SK-N-MC (cell line): Measurements from ENCODE around the gene CAMK4.

Experiments
- DNase-seq: peaks from one replicate; pipeline ENCODE4 v3.0.0-alpha.2; 2011; ENCODE audit warnings: low read depth, low spot score
- H3K27ac ChIP-seq: fragments of 200-600 bp; sonication (generic); 2 replicates; pipeline ENCODE4 v1.5.1; 2016; ENCODE audit warnings: mixed run types
- H3K36me3 ChIP-seq: fragments of 200-600 bp; sonication (generic); 2 replicates; pipeline ENCODE4 v1.6.1; 2017; ENCODE audit warnings: antibody characterized with exemption, low read length, mixed read lengths; ENCODE audit not compliant: insufficient read depth
- H3K4me3 ChIP-seq: fragments of 200-600 bp; sonication (generic); 2 replicates; pipeline ENCODE4 v1.5.1; 2016
- H3K9ac ChIP-seq: fragments of 200-600 bp; sonication (generic); 2 replicates; pipeline ENCODE4 v1.8.0; 2017; ENCODE audit warnings: mixed run types, mixed read lengths; ENCODE audit not compliant: insufficient read length
- H3K9me3 ChIP-seq: fragments of 200-600 bp; sonication (generic); 2 replicates; pipeline ENCODE4 v1.6.1; 2017; ENCODE audit warnings: low read depth, mild to moderate bottlenecking, antibody characterized with exemption, low read length, moderate library complexity, mixed read lengths
- EZH2 ChIP-seq: fragments of 200-600 bp; sonication (generic); IDR thresholded peaks from one replicate; pipeline ENCODE4 v1.6.1; 2017; ENCODE audit warnings: antibody characterized with exemption
- FOXP2 ChIP-seq: optimal IDR thresholded peaks from 2 replicates; pipeline ENCODE3; 2011; ENCODE audit warnings: mild to moderate bottlenecking, moderate library complexity; ENCODE audit not compliant: insufficient read depth; ENCODE audit errors: extremely low read length, control extremely low read depth
- POLR2AphosphoS5 ChIP-seq: IDR thresholded peaks from 2 replicates; pipeline ENCODE4 v1.6.1; 2012; ENCODE audit warnings: mild to moderate bottlenecking, low read depth, low read length, borderline replicate concordance

Gene CAMK4

DNA sequence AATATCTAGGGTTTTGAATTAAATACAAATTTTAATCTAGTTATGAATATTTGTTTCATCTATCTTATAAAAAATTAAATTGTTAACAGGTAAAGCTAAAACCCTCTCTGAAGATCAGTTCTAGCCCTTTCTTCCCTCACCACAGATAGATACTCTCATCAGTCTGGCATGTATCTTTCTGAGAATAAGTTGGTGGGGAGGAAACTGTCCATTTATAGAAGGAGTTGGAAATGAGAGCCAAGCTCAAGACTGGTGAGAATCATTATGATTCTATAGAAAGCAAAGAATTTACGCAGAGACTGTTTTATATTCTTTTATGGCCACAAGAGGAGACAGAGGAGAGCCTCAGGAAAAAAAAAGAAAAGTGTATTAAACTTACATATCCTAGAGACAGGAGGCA lies 229.1 kb downstream of the CAMK4 start:
- Histone ChIP-seq H3K9me3 (no peaks in the 10 kb centered on the region), H3K9ac (no peak overlapping the region), H3K36me3 (no peaks in the 10 kb centered on the region), H3K27ac (no peak overlapping the region), H3K4me3 (no peak overlapping the region; the same call in 1 of the 2 replicates)
- no peak for DNase-seq
- TF ChIP-seq FOXP2 (no peak), POLR2AphosphoS5 (no peak), EZH2 (no peak)

DNA sequence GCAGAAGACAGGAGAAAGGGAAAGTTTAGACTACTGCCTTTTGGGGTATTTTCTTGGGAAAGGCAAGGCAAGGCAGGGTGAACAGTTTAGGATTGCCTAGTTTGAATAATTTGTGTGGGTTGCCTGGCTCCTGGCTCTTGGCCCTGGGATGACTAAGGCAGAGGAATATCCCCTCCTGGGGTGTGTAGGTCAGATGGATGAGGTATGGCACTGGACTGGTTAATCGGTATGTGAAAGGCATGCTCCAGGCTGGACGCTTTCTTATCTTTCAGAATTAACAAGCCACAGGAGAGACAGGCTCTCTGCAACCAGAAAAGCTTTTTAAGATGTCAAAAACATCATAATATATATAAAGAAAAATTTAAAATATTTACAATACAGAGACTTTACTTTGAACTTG lies 229.6 kb downstream of the CAMK4 start:
- Histone ChIP-seq H3K36me3 (no peaks in the 10 kb centered on the region), H3K4me3 (no peak overlapping the region; the same call in 1 of the 2 replicates), H3K9me3 (no peaks in the 10 kb centered on the region), H3K9ac (no peak overlapping the region), H3K27ac (no peak overlapping the region)
- TF ChIP-seq FOXP2 (no peak), POLR2AphosphoS5 (no peak), EZH2 (no peak)
- DNase-seq: no peak

DNA sequence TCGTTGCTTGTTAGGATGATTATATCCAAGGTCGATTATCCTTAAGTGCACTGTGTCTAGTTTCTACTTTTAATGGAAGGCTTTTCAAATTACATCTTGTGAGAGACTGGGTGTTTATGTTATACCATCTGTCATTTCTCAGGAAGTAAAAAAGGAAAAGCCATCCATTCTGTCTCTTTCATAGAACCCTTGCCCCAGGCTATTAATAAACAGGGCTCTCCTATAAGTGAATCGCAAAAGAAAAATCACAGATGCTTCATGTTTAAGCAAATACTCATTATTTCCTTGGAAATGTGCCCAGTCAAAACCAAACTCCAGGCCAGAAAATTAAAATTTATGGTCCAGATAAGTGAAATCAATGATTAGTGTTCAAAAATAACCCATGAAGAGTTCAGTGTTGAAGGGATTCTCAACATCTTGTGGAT lies 230.0 kb downstream of the CAMK4 start:
- TF ChIP-seq EZH2 (no peak), POLR2AphosphoS5 (peak; percentile 56; the same call in 1 of the 2 replicates)
- H3K4me3 ChIP-seq: peak overlapping the region; percentile 43; the same call in 1 of the 2 replicates
- peak; percentile 97 for DNase-seq
- H3K27ac ChIP-seq: peak overlapping the region; percentile 43; the same call in 1 of the 2 replicates
- no peak overlapping the region for H3K9ac ChIP-seq
- no peaks in the 10 kb centered on the region for H3K9me3 ChIP-seq
- H3K36me3 ChIP-seq: no peaks in the 10 kb centered on the region

DNA sequence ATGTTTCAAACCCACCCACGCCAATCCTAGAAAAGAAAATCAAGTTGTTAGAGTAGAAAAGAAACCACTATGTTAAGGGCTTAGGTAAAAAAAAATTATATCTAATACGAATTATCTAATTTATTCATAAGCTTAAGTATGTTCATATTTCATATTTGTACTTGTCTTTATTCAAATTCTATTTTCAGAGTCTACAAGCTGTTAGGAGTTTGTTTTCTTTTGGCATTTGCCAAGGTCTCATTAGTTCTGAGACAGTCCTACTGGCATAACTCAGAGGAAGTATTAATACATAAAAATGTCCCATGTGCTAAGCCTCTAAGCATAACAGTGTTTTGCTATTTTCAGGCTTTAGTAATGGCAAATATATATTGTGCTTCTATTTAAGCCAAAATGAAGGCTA lies 230.6 kb downstream of the CAMK4 start:
- H3K4me3 ChIP-seq: peak overlapping the region; percentile 43; the same call in 1 of the 2 replicates
- H3K9me3 ChIP-seq: no peaks in the 10 kb centered on the region
- DNase-seq: no peak
- TF ChIP-seq POLR2AphosphoS5 (no peak), FOXP2 (no peak), EZH2 (no peak)
- no peaks in the 10 kb centered on the region for H3K36me3 ChIP-seq
- peak overlapping the region; percentile 43; the same call in 1 of the 2 replicates for H3K27ac ChIP-seq
- no peak overlapping the region for H3K9ac ChIP-seq

DNA sequence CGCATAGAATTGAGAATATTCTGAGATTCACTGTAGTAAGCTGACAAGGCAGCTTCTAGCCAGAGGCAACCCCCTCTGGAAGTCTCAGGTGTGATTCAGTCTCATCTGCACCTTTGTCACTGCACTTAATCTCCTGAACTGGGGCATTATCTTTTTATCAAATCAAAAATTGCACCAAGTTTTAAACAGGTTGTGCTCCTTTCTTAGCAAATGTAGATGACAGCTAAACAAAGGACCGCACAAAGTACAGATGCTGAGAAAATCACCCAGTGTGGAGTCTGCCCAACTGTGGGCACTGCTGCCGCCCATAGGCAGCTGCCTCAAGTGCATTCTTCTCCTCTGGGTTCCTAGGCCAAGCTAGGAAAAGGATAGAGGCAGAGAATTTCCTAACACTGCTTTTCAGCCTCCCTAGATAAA lies 237.1 kb downstream of the CAMK4 start:
- Histone ChIP-seq H3K36me3 (no peaks in the 10 kb centered on the region), H3K27ac (no peak overlapping the region), H3K4me3 (no peak overlapping the region), H3K9me3 (no peaks in the 10 kb centered on the region), H3K9ac (no peak overlapping the region)
- DNase-seq: no peak
- TF ChIP-seq POLR2AphosphoS5: no peak
- TF ChIP-seq FOXP2: no peak
- TF ChIP-seq EZH2: no peak

DNA sequence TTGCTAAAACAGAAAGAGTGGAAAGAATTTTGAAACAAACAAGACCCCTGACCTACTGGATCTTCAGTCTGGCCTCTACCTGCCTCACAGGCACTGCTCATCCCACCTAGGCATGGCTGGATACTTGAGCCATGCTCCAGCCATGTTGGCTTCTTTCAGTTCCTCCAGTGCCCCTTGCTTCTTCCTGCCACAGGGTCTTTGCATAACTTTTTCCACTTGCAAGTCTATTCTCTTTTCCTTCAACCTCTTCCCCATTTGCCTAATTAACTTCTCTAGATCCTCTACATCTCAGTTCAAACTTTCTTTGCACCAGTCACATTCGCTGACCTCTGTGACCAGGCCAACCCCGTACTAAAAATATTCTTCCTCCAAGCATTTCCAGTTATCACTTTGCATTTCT lies 237.8 kb downstream of the CAMK4 start:
- Histone ChIP-seq H3K36me3 (no peaks in the 10 kb centered on the region), H3K27ac (no peak overlapping the region), H3K4me3 (no peak overlapping the region), H3K9ac (no peak overlapping the region), H3K9me3 (no peaks in the 10 kb centered on the region)
- TF ChIP-seq POLR2AphosphoS5: no peak
- DNase-seq: no peak

DNA sequence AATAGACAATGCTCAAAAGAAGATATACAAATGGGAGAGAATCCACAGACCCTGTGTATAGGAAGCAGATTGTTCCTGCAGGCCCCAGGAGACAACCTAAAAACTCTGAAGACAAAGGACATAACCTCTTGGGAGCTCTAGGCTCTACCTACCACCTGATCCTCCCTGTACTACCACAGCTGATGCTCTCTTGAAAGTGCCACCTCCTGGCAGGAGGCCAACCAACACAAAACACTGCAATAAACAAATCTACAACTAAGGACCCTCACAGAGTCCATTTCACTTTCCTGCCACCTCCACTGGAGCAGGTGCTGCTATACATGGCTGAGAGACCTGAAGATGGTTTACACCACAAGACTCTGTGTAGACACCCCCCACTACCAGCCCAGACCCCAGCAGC lies 239.1 kb downstream of the CAMK4 start:
- Histone ChIP-seq H3K27ac (no peak overlapping the region), H3K4me3 (no peak overlapping the region), H3K9ac (no peak overlapping the region), H3K36me3 (no peaks in the 10 kb centered on the region), H3K9me3 (no peaks in the 10 kb centered on the region)
- no peak for DNase-seq
- TF ChIP-seq FOXP2 (no peak), POLR2AphosphoS5 (no peak), EZH2 (no peak)

DNA sequence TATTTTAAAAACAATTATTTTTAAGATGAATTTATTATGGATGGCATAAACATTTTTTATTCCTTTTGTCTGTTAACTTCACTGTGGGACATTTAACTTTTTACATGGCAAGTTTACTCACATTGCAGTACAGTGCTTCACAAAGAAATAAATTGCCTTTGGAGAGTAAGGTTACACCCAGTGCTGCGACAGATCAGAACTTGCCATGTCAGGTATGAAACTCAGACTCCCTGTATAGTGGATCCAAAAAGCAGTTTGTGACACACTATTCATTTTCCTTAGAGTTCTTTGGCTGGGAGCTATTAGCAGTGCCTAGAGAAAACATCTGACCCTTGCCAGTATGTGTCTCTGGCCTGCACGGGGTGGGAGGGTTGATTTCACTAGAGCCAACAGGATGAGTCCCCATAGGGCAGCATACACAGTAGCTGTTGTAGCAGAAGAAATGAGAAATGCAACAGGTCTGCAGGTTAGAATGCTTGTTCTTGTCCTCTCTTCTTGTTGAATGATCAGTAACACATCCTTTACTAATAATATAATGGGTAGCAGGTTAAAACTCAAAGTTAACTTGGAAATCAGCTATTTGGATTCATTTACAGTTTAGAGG lies 245.2 kb downstream of the CAMK4 start:
- Histone ChIP-seq H3K9ac (no peak overlapping the region), H3K27ac (no peak overlapping the region), H3K36me3 (no peaks in the 10 kb centered on the region), H3K4me3 (no peak overlapping the region), H3K9me3 (no peaks in the 10 kb centered on the region)
- no peak for TF ChIP-seq POLR2AphosphoS5
- TF ChIP-seq EZH2: no peak
- no peak for TF ChIP-seq FOXP2
- DNase-seq: no peak

DNA sequence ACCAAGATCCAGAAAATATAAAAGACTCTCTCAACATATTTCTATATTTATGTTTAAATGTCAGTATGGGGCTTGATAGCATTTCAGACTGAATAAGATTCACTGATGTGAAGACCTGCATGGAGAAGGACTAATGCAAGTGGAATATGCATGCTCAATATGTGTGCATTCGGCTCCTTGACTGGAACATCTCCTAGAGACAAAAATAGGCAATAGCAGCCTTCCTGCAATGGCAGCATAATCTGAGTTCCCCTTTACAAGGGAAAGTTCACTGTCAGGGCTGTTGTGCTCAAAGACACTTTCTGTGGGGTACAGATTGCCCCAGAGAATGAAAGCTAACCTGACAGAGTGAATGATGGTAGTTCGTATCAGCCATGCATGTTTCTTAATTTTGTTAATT lies 245.7 kb downstream of the CAMK4 start:
- H3K9ac ChIP-seq: no peak overlapping the region
- H3K27ac ChIP-seq: no peak overlapping the region
- no peak overlapping the region for H3K4me3 ChIP-seq
- no peak for DNase-seq
- H3K9me3 ChIP-seq: no peaks in the 10 kb centered on the region
- no peak for TF ChIP-seq FOXP2
- no peak for TF ChIP-seq EZH2
- no peaks in the 10 kb centered on the region for H3K36me3 ChIP-seq

DNA sequence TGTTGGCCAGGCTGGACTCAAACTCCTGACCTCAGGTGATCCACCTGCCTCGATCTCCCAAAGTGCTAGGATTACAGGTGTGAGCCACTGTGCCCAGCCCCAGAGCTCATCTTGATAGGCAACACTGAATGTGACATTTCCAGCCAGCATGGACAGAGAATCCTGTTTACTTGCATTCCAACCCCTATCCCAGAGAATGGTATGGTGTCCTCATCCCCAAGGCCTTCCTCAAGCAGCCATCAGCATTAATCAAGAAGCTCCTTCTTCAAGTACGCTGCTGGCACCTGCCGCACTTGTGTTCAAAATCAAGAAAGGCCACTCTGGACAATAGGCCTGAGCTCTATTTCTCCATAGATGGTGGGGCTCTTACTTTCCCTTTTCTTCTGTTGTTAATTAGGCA lies 247.9 kb downstream of the CAMK4 start:
- no peak overlapping the region for H3K9ac ChIP-seq
- H3K4me3 ChIP-seq: no peak overlapping the region
- H3K9me3 ChIP-seq: no peaks in the 10 kb centered on the region
- no peak overlapping the region for H3K27ac ChIP-seq
- no peak for DNase-seq
- H3K36me3 ChIP-seq: no peaks in the 10 kb centered on the region
- TF ChIP-seq FOXP2 (no peak), POLR2AphosphoS5 (no peak), EZH2 (no peak)
